Left colon (tissue), 2 donors: ENCODE data around the gene RAPH1. TPM values are rescaled to one million over a fixed set of nuclear protein-coding genes. Genes with fewer than 3 reads are reported as not detected.
"Not testable (repeated sequence)": the region's sequence is repeated elsewhere in the genome, so short reads cannot be mapped to it uniquely, and the experiment has no call there.

ENCODE experiments used
- ATAC-seq: fragments of 200-7000 bp; cut with Tn5 transposase; one replicate; pipeline ENCODE4 v1.9.1; 2020; ENCODE audit warnings: mild to moderate bottlenecking, moderate library complexity
- DNase-seq, 2 donors: peaks; one replicate each; pipeline ENCODE4 v3.0.0-alpha.2; 2020
- intact Hi-C, 2 donors: fragments of 100-400 bp; cut with DNase I in 1 of 2; cut with micrococcal nuclease in 1 of 2; formaldehyde crosslinking; loops; one replicate each; pipeline versions ENCODE4 v1.11.2 to v1.14.0; 2022; cut with DNase I, micrococcal nuclease
- total RNA-seq, 2 donors: library from RNA; stranded (reverse); fragmentation: NEBNext Ultra II Directional; extraction: Animal tissue kit (Norgen Biotek cat#: 25700); gene quantifications; one replicate each; pipeline ENCODE4 v1.2.1, GENCODE V29; 2021
- donor health status: DM: no; HTN: no; CAD: no.
- donor health status: DM: yes; HTN: yes; CAD: no.

The RAPH1 gene
- total RNA-seq, 2 donors from 2014 or later: 47.4 to 55.1 TPM

GRCh38 chr2:203503460-203503859 is 31.6 kb downstream of the RAPH1 start:
- intact Hi-C loops, DNase-seq: not testable (repeated sequence)

DNA sequence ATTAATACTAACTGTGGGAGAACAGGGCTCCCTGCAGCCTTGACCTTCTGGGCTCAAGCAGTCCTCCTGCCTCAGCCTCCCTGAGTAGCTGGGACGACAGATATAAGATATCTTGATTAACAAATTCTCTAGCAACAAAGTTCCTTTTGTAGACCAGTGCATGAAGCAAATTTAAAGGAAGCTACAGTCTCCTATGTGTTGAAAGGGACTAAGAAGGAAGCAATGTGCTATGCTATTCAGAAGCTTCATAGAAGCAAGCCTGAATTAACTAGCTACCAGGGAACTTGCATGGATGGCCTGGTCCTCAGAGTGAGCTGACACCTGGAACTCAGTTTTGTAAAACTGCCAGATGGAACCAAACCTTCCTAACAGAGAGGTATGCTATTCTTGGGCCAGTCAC is 33.2 kb downstream of the RAPH1 start:
- intact Hi-C loops: no loop called here
- DNase-seq (no peak), ATAC-seq (no peak)

More at GRCh38 chr2:203503460-203503859, 31.6 kb downstream of the RAPH1 start:
- not testable (repeated sequence) for ATAC-seq

DNA sequence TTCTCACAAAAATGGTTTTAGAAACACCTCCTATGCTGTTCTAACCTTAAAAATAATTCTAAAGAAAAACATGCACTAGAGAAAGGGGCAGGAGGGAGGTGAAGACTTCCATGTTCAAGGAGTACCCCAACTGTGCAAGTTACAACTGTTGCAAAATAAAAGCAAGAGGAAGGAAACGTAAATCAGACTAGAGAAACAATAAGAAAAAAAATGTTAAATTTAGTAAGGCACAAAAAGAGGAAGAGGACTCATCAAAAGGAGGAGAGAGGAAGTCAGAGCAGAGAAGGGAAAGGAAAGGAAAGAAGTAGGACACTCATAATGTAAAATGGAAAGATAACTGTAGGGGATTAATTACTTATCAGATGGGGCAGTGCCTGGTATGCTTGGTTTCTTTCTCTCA is 34.1 kb downstream of the RAPH1 start:
- DNase-seq: no peak
- intact Hi-C loops: no loop called here
- no peak for ATAC-seq

GRCh38 chr2:203500297-203500696 is 34.8 kb downstream of the RAPH1 start:
- DNase-seq (no peak), ATAC-seq (no peak)
- intact Hi-C loops: no loop called here

- no peak for DNase-seq
- intact Hi-C loops: no loop called here
- ATAC-seq: peak; percentile 96
Observed at GRCh38 chr2:203498161-203498560, 36.9 kb downstream of the RAPH1 start.

DNA sequence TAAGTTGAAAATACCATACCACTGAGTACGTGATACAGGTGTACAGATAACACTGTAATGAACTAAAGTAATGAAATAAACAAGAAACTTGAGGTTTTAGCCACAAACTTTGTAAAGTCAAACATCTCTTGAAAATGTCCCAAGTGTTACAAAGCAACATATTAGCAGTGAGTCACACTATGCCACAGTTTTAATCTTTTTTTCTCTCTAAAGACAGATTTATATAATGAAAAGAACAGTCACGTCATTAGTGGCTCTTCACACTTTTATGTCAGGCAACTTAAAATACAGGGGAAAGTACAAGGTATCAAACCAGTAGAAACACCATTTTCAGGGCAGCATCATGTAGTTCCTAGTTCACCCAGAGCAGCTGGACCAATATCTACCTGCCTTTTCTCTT is 42.1 kb downstream of the RAPH1 start:
- ATAC-seq (no peak), DNase-seq (no peak)
- intact Hi-C loops: no loop called here

- intact Hi-C loops: no loop called here
- ATAC-seq (peak; percentile 35), DNase-seq (no peak)
Observed at GRCh38 chr2:203490391-203490790, 44.7 kb downstream of the RAPH1 start.

GRCh38 chr2:203489531-203489930 is 45.6 kb downstream of the RAPH1 start:
- ATAC-seq: no peak
- intact Hi-C loops: loop anchor here in 1 of 2 donors (10.0 kb wide), 3 partner anchors 165 to 415 kb away; no protein-coding TSS in a partner anchor

DNA sequence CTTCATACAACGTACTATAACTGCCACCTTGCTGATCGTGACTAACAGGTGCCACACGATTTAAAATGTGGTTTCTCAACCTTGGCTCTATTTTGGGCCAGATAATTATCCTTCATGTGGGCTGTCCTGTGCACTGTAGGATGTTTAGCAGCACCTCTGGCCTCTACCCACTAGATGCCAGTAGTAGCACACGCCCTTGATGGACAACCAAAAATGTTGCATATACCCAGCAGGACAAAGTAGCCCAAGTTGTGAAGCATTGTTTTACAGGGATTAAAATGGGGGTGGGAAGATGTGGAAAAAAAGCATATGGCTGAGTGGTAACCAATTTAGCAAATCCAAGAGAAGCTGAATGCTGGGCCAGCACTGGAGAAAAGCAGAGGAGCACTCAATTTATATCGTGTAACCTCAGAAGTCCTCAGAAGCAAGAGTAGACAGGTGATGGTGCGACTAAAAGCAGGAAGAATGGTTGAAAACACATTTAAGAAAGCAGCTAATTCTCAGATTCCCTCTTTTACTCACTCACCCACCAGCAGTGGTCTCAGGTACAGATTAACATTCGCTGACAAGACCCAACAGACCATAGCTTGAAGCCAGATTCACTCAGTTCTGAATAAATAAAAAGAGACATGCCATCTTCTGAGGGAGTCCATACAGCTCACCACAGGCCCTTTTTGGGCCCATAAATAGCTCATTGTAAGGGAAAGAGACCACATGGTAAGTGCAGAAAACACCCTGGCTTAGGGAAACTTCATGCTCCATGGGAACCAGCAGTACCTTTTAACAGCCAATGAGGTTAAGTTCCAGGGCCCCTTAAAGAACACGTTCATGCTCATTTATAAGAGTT is 50.6 kb downstream of the RAPH1 start:
- DNase-seq (no peak), ATAC-seq (peak; percentile 88)
- intact Hi-C loops: loop anchor here in 1 of 2 donors (10.0 kb wide), 3 partner anchors 170 to 420 kb away; no protein-coding TSS in a partner anchor

More at GRCh38 chr2:203489531-203489930, 45.6 kb downstream of the RAPH1 start:
- no peak for DNase-seq

DNA sequence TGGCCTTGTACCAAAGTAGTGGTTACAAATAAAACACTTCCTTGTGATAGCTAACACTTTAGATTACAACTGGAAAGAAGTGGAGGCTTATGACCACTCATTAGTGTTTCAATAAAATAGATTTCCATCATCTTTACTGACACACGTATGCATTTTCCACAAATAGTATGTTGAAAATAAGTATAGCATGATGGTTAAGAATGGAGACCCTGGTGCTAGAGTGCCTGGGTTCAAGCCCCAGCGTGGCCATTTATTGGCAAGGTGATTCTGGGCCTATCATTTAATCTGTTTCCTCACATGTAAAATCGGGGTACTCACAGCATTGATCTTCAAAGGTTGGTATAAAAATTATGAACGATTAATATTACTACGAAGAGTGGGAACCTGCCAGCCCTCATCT is 54.5 kb downstream of the RAPH1 start:
- no peak for DNase-seq
- ATAC-seq: no peak
- intact Hi-C loops: loop anchor here in 1 of 2 donors (10.0 kb wide), 3 partner anchors 174 to 424 kb away; no protein-coding TSS in a partner anchor

- DNase-seq (no peak), ATAC-seq (no peak)
- intact Hi-C loops: no loop called here
Observed at GRCh38 chr2:203476881-203477280, 58.2 kb downstream of the RAPH1 start.

DNA sequence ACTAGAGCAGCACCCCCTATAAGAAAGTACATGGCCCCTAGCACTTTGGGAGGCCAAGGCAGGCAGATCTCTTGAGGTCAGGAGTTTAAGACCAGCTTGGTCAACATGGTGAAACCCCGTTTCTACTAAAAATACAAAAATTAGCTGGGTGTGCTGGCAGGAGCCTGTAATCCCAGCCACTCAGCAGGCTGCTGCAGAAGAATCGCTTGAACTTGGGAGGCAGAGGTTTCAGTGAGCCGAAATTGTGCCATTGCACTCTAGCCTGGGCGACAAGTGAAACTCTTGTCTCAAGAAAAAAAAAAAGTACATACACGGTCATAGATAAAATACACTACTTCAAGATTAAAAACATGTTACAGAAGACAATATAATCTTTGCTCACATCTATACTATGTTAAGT is 63.8 kb downstream of the RAPH1 start:
- ATAC-seq: no peak
- DNase-seq: no peak
- intact Hi-C loops: no loop called here

- DNase-seq: peak in 1 of 2 donors; percentile 44
- peak; percentile 93 for ATAC-seq
- intact Hi-C loops: no loop called here
Observed at GRCh38 chr2:203470371-203470770, 64.7 kb downstream of the RAPH1 start.

DNA sequence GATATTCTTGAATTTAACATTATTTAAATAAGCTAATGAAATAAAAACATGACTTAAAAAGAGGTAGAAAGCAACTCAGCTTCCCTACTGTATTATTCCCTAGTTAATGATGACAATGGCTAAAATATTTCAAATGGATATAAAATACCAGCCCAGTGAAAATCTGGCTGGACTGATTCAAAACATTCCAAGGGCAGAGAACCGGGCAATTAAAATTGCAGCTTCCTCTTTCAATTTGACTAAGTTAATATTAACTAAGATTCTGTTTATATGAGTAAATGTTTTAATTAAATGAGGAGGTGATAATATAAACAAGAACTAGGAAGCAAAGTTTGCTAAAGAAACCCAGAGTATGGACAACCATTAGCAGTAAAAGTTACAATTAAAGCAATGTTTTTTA is 65.6 kb downstream of the RAPH1 start:
- DNase-seq: no peak
- ATAC-seq: peak; percentile 19
- intact Hi-C loops: no loop called here

DNA sequence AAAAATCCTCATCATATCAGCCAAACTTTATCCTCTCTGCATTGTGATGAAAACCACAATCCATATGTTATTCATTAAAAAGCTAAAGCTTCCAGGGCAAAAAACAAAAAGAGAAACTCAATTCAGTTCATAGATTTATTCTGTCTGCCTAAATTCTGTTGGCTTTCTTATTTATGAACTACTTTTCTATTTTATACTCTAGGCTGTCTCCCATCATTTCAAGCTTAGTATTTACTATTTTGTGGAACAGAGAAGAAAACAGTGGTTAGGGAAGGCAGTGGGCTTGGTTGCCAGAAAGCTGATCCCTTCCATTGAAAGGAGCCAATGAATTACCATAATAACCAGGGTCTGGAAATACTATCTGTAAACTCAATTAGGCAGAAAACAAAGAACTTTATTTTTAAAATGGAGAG is 71.8 kb downstream of the RAPH1 start:
- DNase-seq (no peak), ATAC-seq (no peak)
- intact Hi-C loops: no loop called here

- intact Hi-C loops: no loop called here
- DNase-seq (no peak), ATAC-seq (no peak)
Observed at GRCh38 chr2:203462308-203462707, 72.8 kb downstream of the RAPH1 start.

DNA sequence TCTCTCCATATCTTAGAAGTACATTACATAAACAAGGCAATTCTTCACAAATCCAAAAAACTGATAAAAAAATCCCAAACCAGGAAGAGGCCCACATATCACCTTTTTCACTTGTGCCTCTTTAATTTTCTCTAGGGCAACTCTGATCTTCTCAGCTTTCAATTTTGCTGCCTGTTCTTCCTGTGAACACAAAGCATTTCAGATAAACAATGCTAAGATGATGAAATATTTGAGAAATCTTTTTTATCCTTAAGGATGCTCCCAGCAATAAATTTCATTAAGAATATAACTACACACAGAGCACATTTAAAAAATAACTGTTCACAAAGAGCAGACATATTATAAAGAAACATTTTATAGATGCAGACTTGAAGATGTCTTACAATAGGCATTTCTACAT is 73.4 kb downstream of the RAPH1 start:
- DNase-seq (no peak), ATAC-seq (no peak)
- intact Hi-C loops: no loop called here

GRCh38 chr2:203455209-203455608 is 79.9 kb downstream of the RAPH1 start:
- ATAC-seq (peak; percentile 77), DNase-seq (no peak)
- intact Hi-C loops: no loop called here

DNA sequence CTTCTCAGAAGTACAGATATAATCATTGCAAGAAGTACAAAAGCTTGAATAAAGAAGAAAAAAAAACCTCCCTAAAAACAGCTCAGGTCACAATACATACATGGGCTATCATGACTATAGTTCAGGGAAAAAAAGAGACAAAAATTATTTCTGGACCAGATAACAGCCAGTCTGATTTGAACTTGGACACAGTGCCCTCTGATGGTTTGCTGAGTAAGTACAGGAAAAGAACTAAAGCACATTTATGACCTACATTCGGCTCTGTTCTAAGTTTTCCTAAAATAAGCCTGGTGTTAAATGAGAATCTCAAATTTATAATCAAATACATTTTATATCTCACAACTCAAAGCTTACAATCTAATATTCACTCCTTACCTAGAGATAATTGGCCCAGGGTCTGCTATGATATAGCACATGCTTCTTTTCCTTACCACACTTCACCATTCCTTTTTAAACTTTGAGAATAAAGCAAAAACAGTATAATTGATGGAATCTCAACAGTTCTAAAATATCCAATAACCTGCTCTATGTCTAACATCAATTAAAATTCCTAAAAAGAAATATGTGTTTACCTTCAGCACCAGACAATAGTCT is 81.1 kb downstream of the RAPH1 start:
- intact Hi-C loops: no loop called here
- DNase-seq (no peak), ATAC-seq (peak; percentile 56)

- intact Hi-C loops: no loop called here
- peak; percentile 57 for ATAC-seq
- DNase-seq: no peak
Observed at GRCh38 chr2:203451689-203452088, 83.4 kb downstream of the RAPH1 start.
